DMS 273 treated with DMSO at 0.1 percent for 48 hours (cell line): Measurements from ENCODE around the gene SH2B2.
A peak's percentile ranks its signal among the peaks of the same experiment; 100 is the strongest.
"Not testable (repeated sequence)": the region's sequence is repeated elsewhere in the genome, so short reads cannot be mapped to it uniquely, and the experiment has no call there.

Experiments used
- DNase-seq: peaks from one replicate; lab custom pipeline; 2025; lab: John Stamatoyannopoulos, UW

The SH2B2 gene

DNA sequence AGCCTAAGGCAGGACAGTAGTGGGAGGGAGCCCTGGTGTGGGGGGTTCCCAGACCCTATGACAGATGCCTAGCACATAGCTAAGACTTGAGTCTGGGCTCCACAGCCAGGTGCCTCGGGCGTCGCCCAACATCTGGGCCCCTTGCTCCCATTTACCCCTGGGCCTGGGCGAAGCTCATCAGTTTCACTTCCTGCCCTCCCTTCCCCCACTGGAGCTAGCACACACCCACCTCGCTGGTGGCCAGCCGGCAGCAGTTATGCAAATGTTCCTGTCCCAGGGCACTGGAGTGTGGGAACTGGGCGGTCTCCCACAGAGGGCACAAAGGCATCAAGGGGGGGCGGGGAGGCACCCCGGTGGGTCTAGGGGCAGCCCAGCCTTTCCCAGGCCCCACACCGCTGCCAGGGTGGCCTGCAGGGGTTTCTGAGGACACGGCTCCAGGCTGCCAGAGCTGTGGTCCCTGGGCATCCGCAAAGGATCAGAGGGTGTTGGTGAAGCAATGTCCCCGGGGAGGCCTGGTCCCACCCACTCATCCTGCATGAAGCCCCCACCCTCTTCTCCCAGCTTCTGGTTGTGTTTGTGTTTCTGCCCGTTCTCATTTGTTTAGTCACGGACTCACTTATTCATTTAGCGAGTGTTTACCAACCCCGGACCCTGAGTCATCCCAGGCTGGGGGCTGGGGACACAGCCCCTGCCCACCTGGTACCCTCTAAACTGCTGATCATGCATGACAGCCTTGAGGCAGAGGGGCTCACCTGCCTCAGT lies 20.4 kb downstream of the SH2B2 start:
- DNase-seq = no peak

DNA sequence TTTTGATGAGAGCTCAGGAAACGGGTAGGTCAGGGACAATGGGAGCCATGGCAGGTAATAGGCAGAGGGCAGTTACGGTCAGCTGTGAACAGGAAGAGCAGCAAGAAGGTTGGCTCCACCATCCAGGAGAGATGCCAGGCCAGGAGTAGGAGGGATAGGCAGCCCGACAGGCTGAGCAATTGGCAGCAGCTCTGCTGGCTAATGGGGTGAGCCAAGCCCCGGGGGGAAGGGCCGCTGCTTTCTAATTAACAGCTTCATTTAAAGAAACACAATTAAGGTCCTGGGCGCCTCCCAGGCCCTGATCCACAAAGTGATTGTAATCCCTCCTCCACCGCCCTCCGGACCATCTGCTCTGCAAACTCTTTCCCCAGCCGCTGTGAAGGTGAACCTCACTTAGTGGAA lies 23.7 kb downstream of the SH2B2 start:
- peak; percentile 86 for DNase-seq

- DNase-seq = no peak
Measured at GRCh38 chr7:102312317-102312716, 25.6 kb downstream of the SH2B2 start.

- no peak for DNase-seq
Measured at GRCh38 chr7:102313997-102314780, 27.5 kb downstream of the SH2B2 start.

DNA sequence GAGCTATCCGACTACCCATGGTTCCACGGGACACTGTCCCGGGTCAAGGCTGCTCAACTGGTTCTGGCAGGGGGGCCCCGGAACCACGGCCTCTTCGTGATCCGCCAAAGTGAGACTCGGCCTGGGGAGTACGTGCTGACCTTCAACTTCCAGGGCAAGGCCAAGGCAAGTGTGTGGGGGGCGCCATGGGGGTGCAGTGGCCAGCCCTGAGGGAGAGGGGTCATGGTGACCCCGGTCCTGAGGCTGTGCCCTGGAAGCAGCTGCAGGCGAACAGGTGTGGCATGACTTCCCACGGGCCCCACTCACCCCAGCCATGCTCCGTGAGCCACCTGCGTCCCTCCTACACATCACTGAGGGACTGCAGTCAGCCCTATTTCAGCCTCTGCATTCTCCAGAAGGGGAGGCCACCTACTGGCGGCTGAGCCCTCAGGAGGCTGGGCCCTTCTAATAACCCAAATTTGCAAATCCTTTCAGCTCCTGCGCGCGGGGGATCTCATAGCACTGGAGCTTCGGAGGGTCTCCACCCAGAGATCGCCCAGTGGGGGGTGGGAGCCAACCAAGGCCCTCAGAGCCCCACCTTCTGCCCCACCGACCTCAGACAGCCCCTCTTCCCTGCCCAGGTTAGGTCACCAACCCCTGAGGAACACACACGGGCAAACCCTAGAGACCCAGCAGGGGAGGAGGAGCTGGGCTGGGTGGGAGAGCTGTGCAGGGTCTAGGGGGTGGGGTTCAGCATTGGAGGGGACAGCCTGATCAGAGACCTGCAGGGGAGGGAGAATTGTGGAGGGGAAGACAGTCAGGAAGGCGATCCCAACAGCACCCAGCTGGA lies 30.8 kb downstream of the SH2B2 start:
- no peak for DNase-seq

- DNase-seq = no peak
Measured at GRCh38 chr7:102318482-102318971, 31.9 kb downstream of the SH2B2 start.

DNA sequence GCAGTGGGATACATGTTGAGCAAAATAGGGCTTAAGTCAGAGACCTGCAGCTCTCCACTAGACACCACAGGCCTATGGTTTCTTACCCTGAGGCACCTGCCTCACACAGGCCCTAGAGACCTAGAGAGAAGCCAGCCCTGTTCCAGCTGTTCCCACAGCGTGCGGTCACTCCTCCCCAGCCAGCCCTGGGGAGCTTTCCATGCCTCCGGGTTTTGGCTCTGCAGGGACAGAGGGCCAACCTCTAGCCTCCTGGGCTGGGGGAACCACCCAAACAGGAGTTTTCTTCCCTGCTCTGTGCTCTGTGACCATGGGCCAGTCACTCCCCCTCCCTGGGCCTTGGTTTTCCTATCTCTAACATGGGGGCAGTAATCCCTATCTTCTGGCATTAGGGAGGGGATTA lies 33.0 kb downstream of the SH2B2 start:
- DNase-seq = no peak

GRCh38 chr7:102320181-102320580 lies 33.5 kb downstream of the SH2B2 start:
- no peak for DNase-seq

DNA sequence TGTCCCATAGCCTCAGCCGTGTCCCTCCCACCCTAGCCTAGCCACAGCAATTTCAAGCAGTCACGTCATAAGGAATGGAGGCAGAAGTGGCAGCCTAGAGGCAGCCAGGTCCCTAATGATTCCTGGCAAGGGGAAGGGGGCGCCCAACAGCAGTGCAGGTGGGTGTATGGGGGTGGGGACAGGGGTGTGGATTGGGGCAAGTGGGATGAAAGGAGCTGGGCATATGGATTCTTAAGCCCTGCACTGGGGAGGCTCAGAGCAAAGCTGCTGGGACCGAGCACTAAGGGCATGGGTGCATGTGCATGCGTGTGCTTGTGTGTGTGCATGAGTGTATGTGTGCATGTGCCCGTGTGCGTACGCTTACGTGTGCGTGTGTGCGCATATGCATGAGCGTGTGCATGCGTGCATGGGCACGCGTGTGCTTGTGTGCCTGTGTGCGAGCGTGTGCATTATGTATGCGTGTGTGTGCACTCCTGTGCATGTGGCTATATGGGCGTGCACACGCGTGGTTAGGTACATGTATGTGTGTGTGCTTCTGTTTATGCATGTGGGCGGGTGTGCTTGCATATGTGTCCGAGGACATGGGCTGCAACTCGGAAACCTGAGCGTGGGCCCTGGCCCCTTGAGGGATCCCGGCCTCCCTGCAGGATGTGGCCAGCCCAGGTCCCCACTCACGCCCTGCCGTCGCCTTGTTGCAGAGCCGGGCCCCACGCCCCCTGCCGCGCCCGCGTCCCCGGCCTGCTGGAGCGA lies 34.1 kb downstream of the SH2B2 start:
- no peak for DNase-seq

DNA sequence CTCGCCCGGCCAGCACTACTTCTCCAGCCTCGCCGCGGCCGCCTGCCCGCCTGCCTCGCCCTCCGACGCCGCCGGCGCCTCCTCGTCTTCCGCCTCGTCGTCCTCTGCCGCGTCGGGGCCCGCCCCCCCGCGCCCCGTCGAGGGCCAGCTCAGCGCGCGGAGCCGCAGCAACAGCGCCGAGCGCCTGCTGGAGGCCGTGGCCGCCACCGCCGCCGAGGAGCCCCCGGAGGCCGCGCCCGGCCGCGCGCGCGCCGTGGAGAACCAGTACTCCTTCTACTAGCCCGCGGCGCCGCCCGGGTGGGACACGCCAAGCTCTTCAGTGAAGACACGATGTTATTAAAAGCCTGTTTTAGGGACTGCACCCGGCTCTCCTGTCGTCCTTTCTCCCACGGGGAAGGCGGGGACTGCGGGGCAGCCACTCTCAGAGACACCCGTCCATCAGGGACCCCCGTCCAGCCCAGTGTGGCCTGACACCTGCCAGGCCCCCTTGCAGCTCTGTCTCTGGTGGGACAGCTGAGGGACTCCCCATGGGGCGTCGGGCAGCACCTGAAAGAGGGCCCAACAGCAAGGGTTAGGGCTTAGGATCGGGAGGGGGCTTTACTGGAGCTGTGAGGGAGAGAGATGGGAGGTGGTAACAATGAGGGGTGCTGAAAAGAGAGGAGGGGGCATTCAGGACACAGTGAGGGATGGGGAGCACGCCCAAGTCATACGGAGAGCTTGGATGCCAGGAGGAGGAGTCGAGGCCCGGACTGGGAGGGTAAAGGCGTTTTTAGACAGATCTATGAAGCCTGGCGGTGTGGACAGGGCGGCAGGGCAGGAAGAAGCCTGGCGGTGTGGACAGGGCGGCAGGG lies 34.9 kb downstream of the SH2B2 start:
- no peak for DNase-seq

GRCh38 chr7:102322202-102322715 lies 35.6 kb downstream of the SH2B2 start:
- DNase-seq = no peak

GRCh38 chr7:102323914-102324195 lies 37.2 kb downstream of the SH2B2 start:
- no peak for DNase-seq

DNA sequence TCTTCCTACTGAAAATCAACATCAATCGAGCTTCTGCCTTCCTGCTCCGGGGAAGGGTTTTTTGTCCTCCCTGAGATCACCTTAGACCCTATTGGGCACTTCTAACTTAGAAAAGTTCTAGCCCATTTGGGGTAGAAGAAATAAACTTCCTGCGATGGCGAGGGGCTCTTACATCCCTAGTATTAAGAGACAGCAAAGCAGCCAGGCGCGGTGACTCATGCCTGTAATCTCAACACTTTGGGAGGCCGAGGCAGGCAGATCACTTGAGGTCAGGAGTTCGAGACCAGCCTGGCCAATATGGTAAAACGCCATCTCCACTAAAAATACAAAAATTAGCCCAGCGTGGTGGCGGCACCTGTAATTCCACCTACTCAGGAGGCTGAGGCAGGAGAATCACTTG lies 38.4 kb downstream of the SH2B2 start:
- not testable (repeated sequence) for DNase-seq

DNA sequence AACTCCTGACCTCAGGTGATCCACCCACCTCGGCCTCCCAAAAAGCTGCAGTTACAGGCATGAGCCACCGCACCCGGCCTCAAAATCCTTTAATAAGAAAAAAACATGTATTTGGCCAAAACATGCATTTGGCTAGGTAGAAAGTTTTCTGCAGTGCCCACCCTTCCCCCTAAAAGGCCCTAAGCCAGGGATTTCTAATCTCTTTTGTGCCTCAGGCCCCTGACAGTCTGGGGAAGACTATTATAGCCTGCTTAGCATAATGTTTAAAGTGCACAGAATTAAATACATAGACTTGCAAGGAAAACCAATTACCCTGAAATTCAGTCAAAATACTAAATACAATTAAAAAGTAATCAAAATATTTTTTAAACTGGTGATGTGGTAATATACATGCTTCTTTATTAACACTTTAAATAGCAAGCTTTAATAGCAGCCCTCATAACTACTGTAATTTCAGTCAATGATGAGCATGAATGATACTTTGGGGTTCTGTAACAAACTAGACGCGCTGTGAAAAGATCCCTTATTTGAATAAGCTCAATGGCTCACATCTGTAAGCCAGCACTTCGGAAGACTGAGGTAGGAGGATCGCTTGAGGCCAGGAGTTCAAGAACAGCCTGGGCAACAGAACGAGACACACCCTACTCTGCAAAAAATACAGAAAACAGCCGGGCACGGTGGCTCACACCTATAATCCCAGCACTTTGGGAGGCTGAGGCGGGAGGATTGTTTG lies 39.7 kb downstream of the SH2B2 start:
- no peak for DNase-seq

DNA sequence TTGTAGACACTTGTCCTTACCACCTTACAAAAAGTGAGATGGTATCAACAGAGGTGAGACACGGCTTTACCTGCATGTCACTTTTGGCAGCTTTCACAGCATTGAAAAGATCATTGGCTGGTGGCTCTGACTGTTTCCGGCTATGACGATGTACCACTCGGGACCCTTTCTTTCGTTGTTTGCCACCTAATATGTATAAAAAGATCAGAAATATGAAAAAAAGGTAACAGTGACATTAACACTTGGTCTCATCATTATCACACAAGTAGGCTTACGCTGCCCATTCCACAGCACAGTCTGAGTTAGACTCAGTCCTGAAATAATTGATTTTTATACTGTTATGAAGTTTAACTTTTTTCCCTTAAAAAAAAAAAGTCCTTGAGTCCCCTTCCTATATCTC lies 40.5 kb downstream of the SH2B2 start:
- DNase-seq = not testable (repeated sequence)

- DNase-seq = not testable (repeated sequence)
Measured at GRCh38 chr7:102328863-102329262, 42.2 kb downstream of the SH2B2 start.

GRCh38 chr7:102329366-102329765 lies 42.7 kb downstream of the SH2B2 start:
- not testable (repeated sequence) for DNase-seq

DNA sequence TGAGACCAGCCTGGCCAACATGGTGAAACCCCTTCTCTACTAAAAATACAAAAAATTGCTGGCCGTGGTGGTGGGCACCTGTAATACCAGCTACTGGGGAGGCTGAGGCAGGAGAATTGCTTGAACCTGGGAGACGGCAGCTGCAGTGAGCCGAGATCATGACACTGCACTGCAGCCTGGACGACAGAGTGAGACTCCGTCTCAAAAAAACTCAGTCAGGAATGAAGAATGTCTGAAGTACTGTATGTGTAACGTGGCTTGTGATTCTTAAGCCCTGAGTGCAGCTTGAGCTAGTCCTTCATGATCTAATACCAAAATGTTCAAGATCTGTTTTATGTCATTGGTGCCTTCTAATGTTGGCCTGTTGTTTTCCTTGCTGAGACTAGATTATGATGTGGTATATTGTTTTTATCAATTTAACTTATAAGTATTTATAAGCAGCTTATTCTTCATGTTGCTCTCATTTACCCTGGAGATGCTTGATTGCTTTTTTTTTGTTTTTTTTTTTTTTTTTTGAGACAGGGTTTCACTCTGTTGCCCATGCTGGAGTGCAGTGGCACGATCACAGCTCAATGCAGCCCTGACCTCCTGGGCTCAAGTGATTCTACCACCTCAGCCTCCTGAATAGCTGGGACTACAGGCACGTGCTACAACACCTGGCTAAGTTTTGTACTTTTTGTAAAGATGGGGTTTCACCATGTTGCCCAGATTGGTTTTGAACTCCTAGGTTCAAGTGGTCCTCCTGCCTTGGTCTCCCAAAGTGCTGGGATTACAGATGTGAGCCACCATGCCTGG lies 44.2 kb downstream of the SH2B2 start:
- not testable (repeated sequence) for DNase-seq

DNA sequence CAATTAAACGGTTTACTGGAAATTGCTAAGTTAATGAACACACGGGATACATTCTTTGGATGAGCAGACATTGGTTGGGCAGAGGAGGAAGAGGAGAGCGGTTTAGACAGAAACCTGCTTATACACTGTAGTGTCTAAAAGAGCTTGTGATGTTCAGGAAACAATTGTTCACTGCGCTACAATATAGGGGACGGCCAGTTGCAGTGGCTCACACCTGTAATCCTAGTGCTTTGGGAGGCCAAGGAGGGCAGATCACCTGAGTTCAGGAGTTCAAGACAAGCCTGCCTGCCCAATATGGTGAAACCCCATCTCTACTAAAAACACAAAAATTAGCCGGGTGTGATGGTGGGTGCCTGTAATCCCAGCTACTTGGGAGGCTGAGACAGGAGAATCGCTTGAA lies 48.9 kb downstream of the SH2B2 start:
- not testable (repeated sequence) for DNase-seq
